GM18873 (cell line): ENCODE data around the gene ABCB6.
"Not testable (repeated sequence)": the region's sequence is repeated elsewhere in the genome, so short reads cannot be mapped to it uniquely, and the experiment has no call there.

ENCODE experiments used
- ATAC-seq: cut with Tn5 transposase; IDR thresholded peaks from one replicate; pipeline ENCODE4 v1.9.1; 2021; ENCODE audit warnings: mild to moderate bottlenecking, moderate library complexity, moderate number of reproducible peaks; ENCODE audit not compliant: unreplicated experiment, low FRiP score

ABCB6 gene

DNA sequence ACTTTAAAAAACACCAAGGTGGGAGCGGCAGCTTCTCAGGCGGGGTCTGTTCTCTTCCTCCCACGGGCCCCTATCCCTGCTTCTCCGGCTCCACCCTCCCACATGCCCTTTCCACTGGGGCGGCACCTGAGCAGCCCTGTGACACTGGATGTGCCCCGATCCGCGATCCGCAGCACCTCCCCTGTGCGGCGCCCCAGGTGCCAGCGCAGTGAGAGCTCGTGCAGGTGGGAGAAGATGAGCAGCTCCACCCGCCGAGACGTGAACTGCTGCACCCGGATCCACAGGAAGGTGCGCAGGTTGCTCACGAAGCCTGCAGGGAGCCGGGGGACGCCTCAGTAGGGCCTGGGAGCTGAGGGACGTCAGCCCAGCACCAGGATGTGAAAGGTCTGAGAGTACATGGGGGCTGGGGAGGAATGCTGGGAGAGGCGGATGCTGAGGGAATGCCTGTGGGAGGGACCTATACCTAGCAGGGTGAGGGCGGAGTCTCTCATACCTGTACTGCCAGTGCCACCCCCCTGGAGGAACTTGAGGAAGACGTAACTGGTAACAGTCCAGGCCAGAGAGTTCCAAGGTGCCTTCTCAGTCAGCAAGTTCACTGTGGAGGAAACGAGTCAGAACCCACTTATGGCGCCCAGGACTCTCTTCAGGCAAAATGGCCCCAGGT lies 2.8 kb downstream of the ABCB6 start:
- ATAC-seq: no peak

DNA sequence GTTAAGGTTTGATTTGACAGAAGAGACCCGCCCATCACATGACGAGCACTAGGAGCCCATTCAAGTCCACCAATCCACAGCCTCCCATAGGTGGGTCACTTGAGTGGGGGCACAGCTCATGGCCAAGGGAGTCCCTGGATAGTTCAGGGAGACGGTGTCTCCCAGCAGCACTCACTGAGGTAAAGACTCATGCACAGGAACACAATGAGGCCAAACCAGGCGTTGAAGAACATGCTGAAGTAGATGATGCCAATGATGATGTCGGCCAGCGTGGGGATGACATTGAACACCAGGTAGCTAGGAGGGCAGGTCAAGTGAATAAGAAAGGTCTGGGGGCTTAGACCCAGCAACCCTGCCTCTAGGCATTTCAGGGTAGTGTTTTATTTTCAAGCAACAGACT lies 4.0 kb downstream of the ABCB6 start:
- no peak for ATAC-seq

DNA sequence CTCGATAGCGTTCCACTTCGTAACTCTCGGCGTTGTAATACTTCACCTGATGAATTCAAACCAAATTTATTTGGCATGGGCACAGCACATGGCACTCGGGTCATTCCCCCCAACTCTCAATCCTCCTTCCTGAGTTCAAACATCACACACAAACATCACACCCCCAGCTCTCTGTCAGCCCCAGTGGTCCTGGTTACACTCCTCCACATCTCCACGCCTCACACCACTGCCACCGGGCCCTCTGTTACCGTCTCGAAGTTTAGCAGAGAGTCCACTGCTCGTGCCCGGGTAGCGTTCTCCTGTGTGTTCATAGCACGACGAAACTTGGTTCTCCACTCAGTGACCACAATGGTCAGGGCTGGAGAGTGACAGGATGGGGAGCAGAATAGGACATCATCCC lies 4.6 kb downstream of the ABCB6 start:
- ATAC-seq: no peak

DNA sequence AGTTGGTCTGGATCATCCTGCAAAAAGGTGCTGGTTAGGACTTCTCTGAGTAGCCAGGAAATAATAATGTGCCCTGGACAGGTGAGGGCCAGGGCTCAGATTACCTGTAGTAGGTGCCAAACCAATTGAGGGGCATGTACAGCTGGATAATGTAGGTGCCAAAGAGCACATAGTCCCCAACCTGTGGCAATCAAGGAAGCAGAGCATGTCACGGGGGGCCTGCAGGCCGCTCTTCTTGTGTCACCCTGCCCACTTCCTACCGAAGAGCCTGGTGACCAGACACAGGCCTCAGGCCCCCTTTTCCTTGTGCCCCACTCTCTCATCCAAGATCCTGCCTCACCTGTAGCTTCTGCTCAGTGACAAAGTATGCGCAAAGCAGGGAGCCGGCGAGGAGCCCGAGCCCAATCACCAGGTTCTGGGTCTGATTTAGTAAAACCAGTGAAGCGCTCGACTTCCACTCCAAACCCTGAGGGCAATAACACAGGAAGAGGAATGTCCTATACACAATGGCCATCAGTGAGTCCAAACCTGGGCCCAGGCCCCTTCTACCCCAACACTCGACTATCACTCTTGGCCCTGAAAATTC lies 5.2 kb downstream of the ABCB6 start:
- ATAC-seq: no peak

DNA sequence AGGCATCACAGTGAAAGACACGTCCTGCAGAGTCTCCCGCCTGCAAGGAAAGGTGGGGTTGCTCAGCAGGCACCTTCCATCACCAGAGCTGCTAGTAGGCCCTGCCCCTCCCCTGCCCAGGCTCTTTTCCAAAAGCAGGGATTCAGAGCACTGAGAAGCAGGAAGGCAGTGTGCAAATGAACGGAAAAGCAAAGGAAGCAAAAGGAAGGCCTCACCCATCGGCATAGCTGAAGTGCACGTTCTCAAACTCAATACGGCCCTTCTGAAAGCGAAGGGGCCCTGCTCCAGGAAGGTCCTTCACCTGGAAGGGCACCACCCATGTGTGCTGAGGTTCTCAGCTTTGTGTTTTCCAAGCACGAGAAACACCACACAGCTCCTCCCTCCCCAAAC lies 5.7 kb downstream of the ABCB6 start:
- no peak for ATAC-seq

DNA sequence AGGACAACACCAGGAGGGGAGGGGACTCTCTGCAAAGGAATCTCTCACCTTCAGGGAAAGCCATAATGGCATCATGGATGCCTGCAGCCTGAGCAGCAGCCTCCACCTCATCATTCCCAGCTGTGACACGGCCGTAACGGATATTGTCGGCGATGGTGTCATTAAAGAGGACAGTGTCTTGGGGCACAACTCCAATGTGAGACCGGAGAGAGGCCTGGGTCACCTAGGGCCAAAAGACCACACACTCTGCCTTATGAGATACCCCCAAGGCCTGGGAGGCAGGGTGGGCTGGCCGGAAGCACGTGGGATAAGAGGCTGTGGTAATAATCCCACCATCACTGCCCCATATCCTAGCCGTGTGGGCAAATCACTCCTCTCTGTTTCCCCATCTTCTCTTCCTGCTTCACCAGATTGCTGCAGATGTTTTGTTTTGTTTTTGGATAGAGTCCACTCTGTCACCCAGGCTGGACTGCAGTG lies 7.8 kb downstream of the ABCB6 start:
- no peak for ATAC-seq

DNA sequence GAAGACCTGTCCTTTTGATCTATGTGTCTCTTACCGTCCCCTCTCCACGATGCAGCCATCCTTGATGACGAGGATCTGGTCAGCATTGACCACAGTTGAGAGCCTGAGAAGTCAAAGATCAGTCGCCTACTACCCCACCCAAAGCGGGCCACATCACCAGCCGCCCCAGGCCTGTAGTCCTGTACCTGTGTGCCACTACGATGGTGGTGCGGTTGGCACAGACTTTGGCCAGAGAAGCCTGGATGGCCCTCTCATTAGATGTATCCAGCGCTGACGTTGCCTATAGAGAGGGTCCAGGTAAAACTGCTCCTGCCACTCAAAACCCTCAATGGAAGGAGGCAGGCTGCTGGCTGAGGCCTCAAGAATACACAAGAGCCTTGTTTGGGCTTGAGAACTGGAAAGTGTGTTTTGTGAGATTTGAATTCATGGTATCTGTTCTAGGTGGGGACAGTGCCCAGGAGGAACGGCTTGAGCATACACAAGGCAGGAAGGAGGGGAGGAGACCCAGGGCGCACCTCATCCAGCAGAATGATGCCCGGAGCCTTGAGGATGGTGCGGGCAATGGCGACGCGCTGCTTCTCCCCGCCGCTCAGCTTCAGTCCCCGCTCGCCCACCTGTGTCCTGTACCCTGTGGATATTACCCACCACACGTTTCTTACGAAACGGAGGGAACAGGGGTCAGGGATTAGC lies 8.4 kb downstream of the ABCB6 start:
- no peak for ATAC-seq

DNA sequence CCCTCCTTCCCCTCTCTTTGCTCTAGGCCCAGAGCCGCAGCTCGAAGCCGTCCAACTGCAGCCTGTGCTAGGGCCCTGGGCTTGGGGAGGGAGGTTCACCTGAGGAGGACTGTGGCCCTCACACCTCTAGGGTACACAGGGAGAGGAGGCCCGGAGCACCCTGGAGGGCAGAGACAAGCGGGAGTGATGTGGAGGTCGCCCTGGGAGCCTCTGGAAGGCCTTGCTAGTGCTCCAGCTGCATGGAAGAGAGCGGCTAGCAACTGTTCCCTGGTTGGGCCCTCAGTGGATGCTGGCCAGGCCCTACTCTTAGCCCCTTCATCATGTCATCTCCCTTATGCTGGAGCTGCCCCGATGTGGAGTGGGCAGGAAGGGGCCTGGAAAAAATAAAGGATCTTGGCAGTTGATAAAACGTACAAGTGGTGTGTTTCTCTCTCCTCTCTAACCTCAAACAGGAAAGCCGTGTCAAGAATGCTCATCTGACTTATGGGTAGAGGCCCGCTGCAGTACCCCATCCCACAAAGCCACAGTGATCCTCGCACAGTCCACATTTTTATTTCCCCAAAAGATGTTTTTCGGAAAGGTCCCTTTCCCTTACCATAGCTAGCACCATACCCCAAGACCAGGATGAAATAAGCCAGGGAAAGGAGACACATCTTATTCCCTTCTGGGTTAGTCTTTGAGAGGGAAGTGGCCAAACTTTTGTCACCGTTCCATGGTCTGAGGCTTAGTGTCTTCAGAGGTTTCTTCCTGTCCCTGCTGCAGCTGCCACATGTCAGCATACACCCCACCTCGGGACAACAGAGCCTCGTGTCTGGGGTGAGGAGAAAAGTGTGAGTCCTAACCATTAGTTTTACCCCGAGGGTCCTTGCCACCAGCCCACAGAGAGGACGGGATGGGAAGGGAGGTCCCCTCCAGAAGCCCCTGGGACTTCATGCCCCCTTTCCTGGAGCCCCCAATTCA lies 9.2 kb downstream of the ABCB6 start:
- ATAC-seq: no peak

DNA sequence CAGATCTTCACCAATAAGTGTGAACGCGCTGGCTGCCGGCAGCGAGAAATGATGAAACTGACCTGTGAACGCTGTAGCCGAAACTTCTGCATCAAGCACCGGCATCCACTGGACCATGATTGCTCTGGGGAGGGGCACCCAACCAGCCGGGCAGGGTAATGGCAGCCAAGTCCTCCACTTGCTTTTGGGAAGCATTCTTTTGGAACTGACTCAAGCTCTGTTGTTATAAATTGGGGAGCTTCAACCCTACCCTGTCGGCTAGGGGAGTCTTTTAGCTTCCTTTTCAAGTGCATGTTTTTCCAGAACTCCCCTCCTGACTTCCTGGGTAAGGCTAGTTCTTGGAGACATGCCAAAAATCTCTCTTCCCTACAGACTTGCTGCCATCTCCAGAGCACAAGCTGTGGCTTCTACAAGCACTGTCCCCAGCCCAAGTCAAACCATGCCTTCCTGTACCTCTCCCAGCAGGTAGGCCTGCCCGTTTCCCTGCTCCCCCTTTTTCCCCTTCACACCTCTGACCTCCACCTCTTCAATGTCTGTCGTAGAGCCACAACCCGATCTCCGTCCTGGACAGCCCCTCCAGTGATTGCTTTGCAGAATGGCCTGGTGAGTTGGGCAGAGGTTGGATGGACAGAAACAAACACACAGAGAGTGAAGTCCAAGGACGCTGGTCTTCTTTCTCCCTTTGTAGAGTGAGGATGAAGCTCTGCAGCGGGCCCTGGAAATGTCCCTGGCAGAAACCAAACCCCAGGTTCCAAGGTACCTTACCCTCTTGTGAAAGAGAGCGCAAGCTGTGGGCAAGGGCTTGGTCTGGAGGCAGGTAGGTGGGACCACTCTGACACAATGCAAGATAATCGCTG lies 10.6 kb downstream of the ABCB6 start:
- no peak for ATAC-seq

DNA sequence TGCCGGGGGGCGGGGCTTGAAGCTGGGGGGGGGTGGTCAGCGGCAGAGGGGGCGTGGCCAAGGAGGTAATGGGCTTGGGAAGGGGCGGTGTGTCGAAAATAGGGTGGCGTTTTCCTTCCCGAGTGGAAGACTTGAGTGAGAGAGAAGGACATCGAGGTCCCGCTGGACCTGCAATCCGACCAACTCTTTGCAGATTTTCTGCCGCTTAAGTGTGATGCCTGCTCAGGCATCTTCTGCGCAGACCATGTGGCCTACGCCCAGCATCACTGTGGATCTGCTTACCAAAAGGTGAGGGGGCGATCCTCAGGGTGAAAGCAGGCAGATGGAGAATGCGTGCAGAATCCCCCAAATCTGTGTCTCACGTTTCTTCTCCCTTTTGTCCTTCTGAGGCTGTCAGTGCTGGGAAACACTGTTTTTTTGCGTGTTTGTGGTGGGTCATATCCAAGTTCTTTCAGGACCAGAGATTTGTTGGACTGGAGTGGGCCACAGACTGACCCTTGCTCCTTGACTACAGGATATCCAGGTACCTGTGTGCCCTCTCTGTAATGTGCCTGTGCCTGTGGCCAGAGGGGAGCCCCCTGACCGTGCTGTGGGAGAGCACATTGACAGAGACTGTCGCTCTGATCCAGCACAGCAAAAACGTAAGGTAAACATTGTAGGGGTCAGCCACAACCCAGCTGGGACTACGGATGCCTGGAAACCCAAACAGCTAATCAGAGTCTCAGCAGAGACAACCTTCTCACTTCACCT lies 11.4 kb downstream of the ABCB6 start:
- ATAC-seq: no peak

DNA sequence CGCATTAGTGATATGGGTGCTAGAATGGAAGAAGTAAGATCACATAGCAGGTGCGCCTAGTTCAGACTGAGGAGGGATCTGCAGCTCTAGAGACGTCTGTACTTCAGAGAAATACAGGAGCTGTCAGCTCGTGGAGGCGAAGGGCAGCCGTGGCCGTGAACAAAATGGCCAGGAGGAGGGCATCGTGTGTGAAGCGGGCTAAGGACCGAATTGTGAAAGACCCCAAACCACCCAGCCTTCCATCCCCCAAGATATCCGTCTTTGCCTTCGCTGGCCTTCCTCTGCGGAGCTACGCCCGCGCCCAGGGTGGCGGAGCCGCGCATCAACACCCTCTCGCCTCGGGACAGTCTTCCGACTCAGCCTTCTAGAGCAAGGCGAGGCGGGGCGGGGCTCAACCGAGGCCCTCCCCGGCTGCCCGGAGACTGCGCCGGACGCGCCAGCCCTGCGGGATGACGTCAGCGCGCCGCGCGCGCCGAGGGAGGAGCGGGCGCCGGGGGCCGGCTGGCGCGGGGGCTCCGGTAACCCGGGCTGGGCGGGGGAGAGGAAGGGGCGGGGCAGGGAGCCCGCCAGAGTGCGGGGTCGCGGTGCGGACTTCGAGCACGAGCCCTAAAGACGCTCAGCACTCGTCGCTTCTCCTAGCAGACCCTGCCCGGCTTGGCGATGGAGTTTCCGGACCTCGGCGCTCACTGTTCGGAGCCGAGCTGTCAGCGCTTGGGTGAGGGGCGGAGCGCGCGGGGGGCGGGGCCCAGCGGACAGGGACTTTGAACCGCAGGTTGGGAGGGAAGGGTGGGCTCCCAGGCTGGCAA lies 12.2 kb downstream of the ABCB6 start, which contains the start of gene ZFAND2B:
Gene ZFAND2B (plus strand): TSS at position 455 of the 806 bp plus-strand sequence. CDS start 206 bp downstream, at position 661.
- ATAC-seq: peak; percentile 94

DNA sequence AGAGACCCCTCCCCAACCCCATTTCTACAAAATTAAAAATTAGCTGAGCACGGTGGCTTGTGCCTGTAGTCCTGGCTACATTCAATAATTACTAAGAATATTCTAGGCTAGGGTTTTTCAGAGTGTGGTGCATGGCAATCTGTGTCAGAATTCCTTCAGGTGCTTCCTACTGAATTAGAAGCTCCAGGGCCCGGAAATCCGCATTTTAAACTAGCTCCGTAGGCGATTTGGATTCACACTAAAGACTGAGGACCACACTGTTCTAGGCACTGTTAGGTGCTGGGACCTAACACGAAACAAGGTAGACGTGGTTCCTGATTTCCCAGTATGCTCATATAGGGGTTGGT lies 12.8 kb downstream of the ABCB6 start:
- no peak for ATAC-seq

DNA sequence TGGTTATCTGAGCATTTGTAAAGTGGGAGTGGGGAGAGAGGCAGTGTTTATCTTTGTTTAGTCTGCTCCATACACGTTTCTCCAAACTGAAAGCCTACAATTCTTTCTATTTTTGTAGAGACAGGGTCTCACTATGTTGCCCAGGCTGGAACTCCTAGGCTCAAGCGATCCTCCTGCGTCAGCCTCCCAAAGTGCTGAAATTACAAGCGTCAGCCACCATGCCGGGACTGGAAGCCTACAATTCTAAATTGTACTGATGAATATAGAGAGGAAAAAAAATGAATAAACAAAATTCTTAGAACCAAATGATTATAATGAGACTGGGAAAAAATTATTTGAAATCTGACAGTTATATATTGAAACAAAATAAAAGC lies 13.6 kb downstream of the ABCB6 start:
- ATAC-seq: no peak

DNA sequence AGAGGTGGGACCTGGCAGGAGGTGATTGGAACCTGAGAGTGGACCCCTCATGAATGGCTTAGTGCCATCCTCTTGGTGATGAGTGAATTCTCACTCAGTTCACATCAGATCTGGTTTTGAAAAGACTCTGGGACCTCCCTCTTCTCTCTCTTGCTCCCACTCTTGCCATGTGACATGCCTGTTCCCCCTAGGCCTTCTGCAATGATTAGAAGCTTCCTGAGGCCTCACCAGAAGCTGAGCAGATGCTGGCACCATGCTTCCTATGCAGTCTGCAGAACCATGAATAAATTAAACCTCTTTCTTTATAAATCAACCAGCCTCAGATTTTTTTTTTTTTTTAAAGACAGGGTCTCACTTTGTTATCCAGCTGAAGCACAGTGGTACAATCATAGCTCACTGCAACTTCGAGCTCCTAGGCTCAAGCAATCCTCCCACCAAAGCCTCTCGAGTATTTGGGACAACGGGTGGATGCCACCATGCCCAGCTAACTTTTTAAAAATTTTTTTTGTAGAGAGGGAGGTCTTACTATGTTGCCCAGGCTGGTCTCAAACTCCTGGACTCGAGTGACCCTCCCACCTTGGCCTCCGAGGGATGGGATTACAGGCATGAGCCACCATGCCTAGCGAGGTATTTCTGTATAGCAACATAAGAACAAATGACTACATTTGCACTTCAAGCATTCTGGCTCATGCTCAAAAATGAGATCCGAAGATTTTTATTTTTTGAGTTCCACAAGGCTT lies 14.2 kb downstream of the ABCB6 start:
- no peak for ATAC-seq

DNA sequence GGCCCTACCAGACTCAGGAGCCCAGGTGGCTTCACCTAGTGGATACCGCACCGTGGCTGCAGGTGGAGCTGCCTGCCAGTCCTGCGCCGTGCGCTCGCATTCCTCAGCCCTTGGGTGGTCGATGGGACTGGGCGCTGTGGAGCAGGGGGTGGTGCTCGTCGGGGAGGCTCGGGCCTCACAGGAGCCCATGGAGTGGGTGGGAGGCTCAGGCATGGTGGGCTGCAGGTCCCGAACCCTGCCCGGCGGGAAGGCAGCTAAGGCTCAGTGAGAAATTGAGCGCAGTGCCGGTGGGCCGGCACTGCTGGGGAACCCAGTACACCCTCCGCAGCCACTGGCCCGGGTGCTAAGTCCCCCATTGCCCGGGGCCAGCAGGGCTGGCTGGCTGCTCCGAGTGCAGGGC lies 17.4 kb downstream of the ABCB6 start:
- ATAC-seq: not testable (repeated sequence)

DNA sequence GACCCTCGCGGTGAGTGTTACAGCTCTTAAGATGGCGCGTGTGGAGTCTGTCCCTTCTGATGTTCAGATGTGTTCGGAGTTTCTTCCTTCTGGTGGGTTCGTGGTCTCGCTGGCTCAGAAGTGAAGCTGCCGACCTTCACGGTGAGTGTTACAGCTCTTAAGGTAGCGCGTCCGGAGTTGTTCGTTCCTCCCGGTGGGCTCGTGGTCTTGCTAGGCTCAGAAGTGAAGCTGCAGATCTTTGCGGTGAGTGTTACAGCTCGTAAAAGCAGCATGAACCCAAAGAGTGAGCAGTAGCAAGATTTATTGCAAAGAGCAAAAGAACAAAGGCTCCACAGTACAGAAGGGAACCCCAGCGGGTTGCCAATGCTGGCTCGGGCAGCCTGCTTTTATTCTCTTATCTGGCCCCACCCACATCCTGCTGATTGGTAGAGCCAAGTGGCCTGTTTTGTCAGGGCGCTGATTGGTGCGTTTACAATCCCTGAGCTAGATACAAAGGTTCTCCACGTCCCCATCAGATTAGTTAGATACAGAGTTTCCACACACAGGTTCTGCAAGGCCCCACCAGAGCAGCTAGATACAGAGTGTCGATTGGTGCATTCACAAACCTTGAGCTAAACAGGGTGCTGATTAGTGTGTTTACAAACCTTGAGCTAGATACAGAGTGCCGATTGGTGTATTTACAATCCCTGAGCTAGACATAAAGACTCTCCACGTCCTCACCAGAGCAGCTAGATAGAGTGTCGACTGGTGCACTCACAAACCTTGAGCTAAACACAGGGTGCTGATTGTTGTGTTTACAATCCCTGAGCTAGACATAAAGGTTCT lies 18.0 kb downstream of the ABCB6 start:
- ATAC-seq: not testable (repeated sequence)
